Posterior vena cava (tissue), 2 donors: Measurements from ENCODE around the gene APRT. TPM values are rescaled to one million over a fixed set of nuclear protein-coding genes. Genes with fewer than 3 reads are reported as not detected.
A peak's percentile ranks its signal among the peaks of the same experiment; 100 is the strongest.

Source experiments
- DNase-seq: peaks from one replicate; pipeline ENCODE4 v3.0.0-alpha.2; 2020; ENCODE audit warnings: low spot score
- intact Hi-C, 2 donors: fragments of 100-400 bp; cut with DNase I; formaldehyde crosslinking; loops; one replicate each; pipeline versions ENCODE4 v1.14.1 to v1.14.2; 2022 to 2023
- total RNA-seq, 2 donors: library from RNA; stranded (reverse); fragmentation: NEBNext Ultra II Directional; extraction: Animal tissue kit (Norgen Biotek cat#: 25700); gene quantifications; one replicate each; pipeline ENCODE4 v1.2.1, GENCODE V29; 2021
- donor health status: DM: yes; HTN: yes; CAD: no.
- donor health status: DM: yes; HTN: yes; CAD: no.

The APRT gene
- total RNA-seq, 2 donors from 2014 or later, result 73.1 to 92.8 TPM

DNA sequence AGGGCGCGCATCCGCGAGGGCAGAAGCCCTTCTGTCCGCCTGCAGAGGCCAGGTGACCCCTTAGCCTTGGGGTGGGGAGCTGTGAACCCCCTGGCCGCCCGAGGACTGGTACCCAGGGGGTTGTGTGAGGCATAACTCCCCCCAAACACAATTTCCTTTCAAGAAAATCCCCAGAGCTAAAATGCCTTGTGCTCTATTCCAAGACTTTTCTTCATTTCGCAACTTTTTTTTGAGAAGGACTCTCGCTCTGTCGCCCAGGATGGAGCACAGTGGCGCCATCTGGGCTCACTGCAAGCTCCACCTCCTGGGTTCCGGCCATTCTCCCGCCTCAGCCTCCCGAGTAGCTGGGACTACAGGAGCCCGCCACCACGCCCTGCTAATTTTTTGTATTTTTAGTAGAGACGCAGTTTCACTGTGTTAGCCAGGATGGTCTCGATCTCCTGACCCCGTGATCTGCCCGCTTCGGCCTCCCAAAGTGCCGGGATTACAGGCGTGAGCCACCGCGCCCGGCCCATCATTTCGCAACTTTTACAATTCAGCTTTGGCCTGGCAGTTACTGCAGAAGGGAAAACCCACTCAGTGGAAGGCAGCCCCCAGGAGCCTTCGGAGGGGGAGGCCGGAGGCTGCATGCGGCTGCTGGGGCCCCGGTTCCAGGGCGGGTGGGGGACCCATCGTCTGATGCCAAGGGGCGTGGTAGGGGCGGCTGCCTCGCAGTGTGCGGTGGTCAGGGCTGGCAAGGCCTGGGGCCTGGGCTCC lies 963 bp upstream of the APRT start:
- intact Hi-C loops, result no loop called here
- DNase-seq, result peak; percentile 93

DNA sequence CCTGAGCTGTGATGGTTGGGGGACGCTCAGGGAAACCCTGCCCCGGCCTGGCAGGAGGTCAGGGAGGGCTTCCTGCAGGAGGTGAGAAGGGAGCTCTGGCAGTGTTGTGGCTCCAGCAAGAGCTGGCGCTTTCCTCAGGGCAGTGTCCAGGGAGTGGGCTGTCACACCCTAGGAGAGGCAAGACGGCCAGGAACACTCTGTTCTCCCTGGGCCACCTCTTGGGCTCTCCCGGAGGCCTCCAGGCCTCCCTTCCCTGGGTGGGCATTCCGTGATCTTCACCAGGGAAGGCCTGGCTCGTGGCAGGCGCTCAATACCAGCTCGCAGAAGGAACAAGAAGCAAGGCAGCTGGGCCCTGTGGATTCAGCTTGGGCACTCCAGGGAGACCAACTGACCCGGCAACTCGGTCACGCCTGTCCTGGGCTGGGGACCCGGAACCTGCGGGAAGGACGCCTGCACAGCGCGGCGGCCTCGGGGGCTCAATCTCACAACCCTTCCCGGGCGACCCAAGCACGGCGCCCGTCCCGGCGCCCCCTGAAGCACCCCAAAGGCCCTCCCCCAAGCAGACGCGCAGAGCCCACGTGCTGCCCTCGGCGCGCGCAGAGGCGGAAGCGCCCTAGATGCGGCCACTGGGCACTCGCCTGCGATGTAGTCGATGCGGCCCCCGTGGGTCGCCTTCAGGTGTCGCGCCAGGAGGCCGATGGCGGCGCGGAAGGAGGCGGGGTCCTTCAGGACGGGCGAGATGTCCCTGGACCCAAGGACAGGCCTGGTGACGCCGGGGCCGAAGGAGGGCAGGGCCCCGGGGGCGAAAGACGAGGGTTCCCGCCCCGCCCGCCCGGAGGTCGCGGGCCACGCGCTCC lies 588 bp downstream of the APRT start:
- DNase-seq, result peak; percentile 95
- intact Hi-C loops, result no loop called here

GRCh38 chr16:88810166-88810911 lies 1.4 kb downstream of the APRT start:
- no peak for DNase-seq
- intact Hi-C loops, result no loop called here

GRCh38 chr16:88809676-88810165 lies 2.0 kb downstream of the APRT start:
- DNase-seq, result no peak
- intact Hi-C loops, result no loop called here

DNA sequence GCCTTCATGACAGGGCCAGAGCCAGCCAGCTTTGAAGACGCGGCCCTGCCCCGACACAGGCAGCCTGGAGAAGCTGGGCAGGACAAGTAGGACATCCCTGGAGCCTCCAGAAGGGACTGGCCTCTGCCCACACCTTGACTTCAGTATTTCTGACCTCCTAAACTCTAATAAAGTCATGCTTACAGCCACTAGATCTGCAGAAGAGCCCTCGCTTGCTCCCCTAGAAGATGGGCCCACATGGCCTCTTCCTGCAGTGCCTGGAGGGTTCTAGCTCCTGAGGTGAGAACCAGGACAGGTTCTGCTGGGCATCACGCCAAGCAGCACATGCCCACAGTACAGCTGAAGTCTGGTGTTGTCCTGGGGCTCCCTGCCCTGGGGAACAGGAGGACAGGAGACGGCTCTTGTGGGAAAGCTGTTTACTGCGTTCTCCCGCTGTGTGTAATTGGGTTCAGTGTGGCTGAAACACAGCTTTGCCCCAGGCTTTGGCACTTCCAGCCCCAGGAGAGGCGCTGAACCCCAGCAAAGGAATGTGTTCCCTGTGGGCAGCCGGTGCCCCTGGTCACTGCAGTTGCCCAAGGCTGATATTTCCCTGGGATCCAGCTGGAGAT lies 2.6 kb downstream of the APRT start:
- intact Hi-C loops, result no loop called here
- DNase-seq, result no peak

DNA sequence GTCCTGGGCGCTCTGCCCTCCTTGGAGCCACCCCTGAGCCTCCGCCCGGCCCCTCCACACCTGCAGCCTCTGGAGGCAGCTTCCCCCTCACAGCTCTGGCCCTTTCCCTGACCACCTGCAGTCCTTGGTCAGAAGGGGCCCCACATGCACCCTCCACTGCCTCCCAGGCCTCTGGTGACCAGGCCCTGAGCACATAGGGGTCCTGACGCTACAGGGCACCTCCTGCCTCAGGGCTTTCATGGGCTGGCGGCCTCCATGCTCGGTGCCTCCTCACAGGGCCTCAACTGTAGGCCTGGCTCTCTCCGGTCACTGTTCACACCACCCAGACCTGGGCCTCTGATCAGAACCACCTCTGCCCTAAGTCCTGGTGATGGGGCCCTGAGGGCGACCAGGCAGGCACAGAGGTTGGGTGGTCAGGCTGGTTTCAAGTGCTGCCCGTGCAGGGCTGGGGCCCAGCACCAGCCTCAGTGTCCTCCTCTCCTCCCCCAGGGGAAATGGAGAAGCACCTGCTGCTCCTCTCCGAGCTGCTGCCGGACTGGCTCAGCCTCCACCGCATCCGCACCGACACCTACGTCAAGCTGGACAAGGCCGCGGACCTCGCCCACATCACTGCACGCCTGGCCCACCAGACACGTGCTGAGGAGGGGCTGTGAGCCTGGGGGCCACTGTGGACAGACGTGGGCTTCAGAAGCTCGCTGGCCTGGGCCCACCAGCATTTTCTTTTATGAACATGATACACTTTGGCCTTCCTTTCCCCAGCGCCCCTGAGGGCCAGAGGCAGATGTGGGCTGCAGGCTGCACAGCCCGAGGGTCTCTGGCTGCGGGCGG lies 3.9 kb downstream of the APRT start:
- intact Hi-C loops, result no loop called here
- DNase-seq, result no peak

DNA sequence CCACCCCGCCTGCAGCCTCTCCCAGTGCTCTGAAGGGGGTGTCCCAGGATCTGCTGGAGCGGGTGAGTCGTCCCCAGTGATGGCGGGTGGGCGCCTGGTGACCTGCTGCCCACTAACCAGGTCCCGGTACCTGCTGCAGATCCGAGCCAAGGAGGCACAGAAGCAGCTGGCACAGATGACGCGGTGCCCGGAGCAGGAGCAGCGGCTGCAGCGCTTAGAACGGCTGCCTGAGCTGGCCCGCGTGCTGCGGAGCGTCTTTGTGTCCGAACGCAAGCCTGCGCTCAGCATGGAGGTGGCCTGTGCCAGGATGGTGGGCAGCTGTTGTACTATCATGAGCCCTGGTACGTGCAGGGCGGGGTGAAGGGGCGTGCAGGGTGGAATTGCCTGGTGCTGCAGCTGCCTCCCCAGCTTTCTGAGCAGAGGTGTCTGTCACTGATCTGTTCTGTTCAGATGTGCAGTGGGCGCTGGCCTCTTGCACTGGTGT lies 4.5 kb downstream of the APRT start:
- DNase-seq, result no peak

DNA sequence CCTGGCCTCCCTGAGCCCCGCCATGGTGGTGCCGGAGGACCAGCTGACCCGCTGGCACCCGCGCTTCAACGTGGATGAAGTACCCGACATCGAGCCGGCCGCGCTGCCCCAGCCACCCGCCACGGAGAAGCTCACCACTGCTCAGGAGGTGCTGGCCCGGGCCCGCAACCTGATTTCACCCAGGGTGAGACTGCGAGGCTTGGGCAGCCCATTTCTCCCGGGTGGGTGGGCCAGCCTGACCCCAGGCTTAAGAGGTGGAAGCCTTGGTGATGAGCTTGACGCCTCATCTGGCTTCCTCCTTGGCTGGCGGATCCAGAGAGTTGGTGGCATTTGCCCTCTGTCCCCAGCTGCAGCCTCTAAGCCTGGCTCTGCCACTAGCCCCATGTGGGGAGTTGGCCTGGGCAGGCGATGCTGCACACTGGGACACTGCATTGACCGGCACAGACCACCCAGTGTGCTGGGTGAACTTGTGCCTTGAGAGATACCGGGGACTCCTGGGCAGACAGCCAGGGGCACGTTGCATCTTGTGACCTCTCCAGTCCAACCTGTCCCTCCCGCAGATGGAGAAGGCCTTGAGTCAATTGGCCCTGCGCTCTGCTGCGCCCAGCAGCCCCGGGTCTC lies 5.1 kb downstream of the APRT start:
- no peak for DNase-seq
- intact Hi-C loops, result loop anchor here in 1 of 2 donors (1.0 kb wide), 1 partner anchor 28 kb away; no protein-coding TSS in a partner anchor

More for the DNA sequence above, 4.5 kb downstream of the APRT start:
- intact Hi-C loops, result no loop called here

- DNase-seq, result no peak
- intact Hi-C loops, result loop anchor here in 1 of 2 donors (1.0 kb wide), 1 partner anchor 28 kb away; no protein-coding TSS in a partner anchor
Observed at GRCh38 chr16:88805887-88806393, 5.8 kb downstream of the APRT start.

DNA sequence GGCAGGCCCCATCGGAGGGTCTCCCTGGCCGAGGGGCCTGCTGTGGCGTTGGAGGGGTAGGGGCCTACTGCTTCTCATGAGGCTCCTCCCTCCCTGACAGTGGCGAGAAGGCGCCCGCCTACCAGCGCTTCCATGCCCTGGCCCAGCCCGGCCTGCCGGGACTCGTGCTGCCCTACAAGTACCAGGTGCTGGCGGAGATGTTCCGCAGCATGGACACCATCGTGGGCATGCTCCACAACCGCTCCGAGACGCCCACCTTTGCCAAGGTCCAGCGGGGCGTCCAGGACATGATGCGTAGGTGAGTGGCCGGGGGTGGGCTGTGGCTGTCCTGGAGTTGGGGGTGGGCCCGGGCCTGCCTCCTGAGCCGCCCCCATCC lies 6.4 kb downstream of the APRT start:
- intact Hi-C loops, result no loop called here
- no peak for DNase-seq

DNA sequence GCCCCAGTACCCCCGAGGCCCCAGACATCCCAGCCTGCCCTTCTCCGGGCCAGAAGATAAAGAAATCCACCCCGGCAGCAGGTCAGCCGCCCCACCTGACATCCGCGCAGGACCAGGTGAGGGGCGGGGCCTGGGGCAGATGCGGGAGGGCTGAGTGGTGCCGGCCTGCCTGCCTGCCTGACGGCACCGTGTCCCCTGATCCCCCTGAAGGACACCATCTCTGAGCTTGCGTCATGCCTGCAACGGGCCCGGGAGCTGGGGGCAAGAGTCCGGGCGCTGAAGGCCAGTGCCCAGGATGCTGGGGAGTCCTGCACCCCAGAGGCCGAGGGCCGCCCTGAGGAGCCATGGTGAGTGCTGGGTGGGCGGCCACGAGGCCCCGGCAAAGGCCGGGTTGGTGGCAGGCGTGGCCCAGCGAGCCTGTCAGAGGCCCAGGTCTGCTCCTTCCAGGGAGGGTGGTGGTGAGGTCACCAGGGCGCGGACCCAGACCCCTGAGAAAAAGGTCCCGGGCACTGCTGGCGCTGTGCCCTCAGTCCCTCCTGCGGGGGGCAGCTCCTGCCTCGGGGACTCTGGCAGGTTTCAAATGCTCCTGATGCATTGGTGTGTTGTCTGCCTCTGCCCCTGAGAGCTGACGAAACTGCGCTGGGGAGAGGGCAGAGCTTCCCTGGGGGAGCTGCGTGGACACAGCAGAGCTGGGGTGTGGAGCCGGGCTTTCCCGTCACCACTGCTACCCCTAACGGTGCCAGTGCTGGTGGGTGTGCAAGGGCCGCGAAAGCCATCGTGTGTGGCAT lies 7.0 kb downstream of the APRT start:
- intact Hi-C loops, result no loop called here
- DNase-seq, result no peak

DNA sequence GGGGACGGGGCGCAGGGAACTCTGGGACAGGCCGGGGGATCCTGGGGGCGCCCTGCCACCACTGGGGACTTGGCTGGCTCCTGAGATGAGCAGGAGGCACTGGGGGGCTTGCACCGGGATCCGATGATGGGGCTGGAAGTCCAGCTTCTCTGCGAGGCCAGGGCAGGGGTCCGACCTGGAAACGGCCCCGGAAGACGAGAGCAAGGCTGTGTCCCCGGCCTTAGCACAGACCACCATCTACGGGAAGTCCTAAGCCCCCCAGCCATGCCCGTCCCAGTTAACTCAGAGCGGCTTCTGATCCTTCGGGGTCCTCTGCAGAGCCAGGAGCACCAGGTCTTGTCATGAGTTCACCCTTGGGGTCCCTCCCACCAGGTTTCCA lies 7.6 kb downstream of the APRT start:
- intact Hi-C loops, result no loop called here
- DNase-seq, result no peak

DNA sequence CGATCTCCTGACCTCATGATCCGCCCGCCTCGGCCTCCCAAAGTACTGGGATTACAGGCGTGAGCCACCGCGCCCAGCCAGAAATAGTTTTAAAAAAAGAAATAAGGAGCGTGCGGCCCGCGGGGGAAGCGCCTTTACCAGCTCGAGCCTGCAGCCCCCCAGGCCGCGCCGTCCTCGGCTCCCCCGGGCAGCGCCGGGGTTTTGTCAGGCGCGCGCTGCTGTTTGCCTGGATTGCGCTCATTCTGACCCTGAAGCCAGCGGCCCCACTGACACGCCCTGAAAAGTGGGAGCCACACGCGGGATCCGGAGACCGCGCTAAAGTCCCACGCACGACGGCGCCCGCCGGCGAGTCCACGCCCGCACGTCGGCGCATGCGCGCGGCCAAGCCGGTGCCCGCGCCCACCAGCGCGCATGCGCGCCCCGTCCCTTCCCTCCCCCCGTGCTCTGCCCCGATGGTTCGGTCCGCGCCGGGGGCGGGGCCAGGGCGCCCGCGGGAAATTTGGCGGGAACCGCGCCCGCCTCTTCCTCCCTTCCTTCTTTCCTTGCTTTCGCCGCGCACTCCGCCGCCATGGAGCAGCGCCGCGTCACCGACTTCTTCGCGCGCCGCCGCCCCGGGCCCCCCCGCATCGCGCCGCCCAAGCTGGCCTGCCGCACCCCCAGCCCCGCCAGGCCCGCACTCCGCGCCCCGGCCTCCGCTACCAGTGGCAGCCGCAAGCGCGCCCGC lies 8.3 kb downstream of the APRT start, which contains the start of gene CDT1:
CDT1 (plus strand) TSS at position 526 of the 724 bp plus-strand sequence; CDS start at position 569, 43 bp downstream.
- DNase-seq, result peak; percentile 96
- intact Hi-C loops, result no loop called here

DNA sequence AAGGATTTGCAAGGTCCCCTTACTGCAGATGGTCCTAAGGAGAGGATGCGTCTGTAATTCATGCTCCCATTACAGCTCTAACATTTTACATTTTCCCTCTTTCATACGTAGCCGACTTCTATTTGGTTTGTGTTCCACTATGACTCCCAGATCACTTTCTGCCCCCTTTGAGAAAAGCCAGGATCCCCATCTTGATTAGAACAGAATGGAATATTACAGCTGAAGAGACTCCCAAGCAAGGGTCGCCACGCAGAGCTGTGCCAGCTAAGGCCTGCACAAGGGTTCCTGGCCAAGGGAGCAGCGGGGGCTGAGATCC lies 11.5 kb downstream of the APRT start:
- DNase-seq, result no peak
- intact Hi-C loops, result no loop called here

GRCh38 chr16:88799569-88800276 lies 12.0 kb downstream of the APRT start:
- no peak for DNase-seq
- intact Hi-C loops, result no loop called here
